Smooth muscle cell (in vitro differentiated cells): Measurements from ENCODE around the gene CLCN4. TPM values are rescaled to one million over a fixed set of nuclear protein-coding genes. Genes with fewer than 3 reads are reported as not detected.

Experiments
- DNase-seq: peaks from one replicate; lab custom pipeline; 2025; ENCODE audit not compliant: unreplicated experiment; lab: John Stamatoyannopoulos, UW
- H2AFZ ChIP-seq: fragments of 200-600 bp; sonication (generic); 2 replicates; pipeline ENCODE4 v1.6.0; 2016; ENCODE audit warnings: antibody characterized with exemption, low read depth, mild to moderate bottlenecking
- H3F3A ChIP-seq: fragments of 200-600 bp; sonication (generic); 2 replicates; pipeline ENCODE4 v1.6.0; 2017; ENCODE audit warnings: antibody characterized with exemption, low read depth
- H3K27ac ChIP-seq: fragments of 200-600 bp; sonication (generic); 2 replicates; pipeline ENCODE4 v1.5.1; 2016; ENCODE audit warnings: low read depth, mild to moderate bottlenecking
- H3K27me3 ChIP-seq: fragments of 200-600 bp; sonication (generic); 2 replicates; pipeline ENCODE4 v1.6.1; 2016; ENCODE audit warnings: low read depth, mild to moderate bottlenecking
- H3K36me3 ChIP-seq: fragments of 200-600 bp; sonication (generic); 2 replicates; pipeline ENCODE4 v1.5.1; 2016; ENCODE audit warnings: low read depth
- H3K4me1 ChIP-seq: fragments of 200-600 bp; sonication (generic); 2 replicates; pipeline ENCODE4 v1.5.1; 2016; ENCODE audit warnings: low read depth
- H3K4me2 ChIP-seq: fragments of 200-600 bp; sonication (generic); 2 replicates; pipeline ENCODE4 v1.6.0; 2016; ENCODE audit warnings: mild to moderate bottlenecking
- H3K4me3 ChIP-seq: fragments of 200-600 bp; sonication (generic); 2 replicates; pipeline ENCODE4 v1.5.1; 2016; ENCODE audit warnings: mild to moderate bottlenecking
- H3K79me2 ChIP-seq: fragments of 200-600 bp; sonication (generic); 2 replicates; pipeline ENCODE4 v1.6.0; 2016; ENCODE audit warnings: low read depth, mild to moderate bottlenecking
- H3K9ac ChIP-seq: fragments of 200-600 bp; sonication (generic); 2 replicates; pipeline ENCODE4 v1.6.0; 2016; ENCODE audit warnings: low read depth
- H3K9me3 ChIP-seq: fragments of 200-600 bp; sonication (generic); replicated peaks from 2 replicates; pipeline ENCODE4 v1.5.1; 2016; ENCODE audit warnings: low read depth
- H4K20me1 ChIP-seq: fragments of 200-600 bp; sonication (generic); 2 replicates; pipeline ENCODE4 v1.6.0; 2016; ENCODE audit warnings: low read depth
- WGBS: methylation state at CpG from one replicate; pipeline ENCODE4 v1.1.7; 2016; ENCODE audit warnings: low lambda C conversion rate; 5-methylcytosine and 5-hydroxymethylcytosine counted together
- polyA plus RNA-seq: library from polyadenylated mRNA; unstranded; fragments of >200 nt; fragmentation: Nextera tagmentation; extraction: Ambion mirVana; gene quantifications from 2 replicates; pipeline ENCODE4 v1.2.1, GENCODE V29; 2016
- total RNA-seq: library from RNA; depleted of rRNA; stranded (reverse); fragments of >200 nt; gene quantifications from 2 replicates; pipeline ENCODE4 v1.2.3, GENCODE V29; 2014
- TF ChIP-seq, protein P1 (sequence below): fragments of 200-600 bp; sonication (generic); IDR thresholded peaks from 2 replicates; pipeline ENCODE4 v1.5.1; 2017; ENCODE audit warnings: borderline replicate concordance, mild to moderate bottlenecking, antibody characterized with exemption; ENCODE audit not compliant: insufficient read depth, poor library complexity, severe bottlenecking

CLCN4 gene
- total and polyA plus RNA-seq, 2 experiments from 2014 or later = 2.5 to 3.1 TPM

DNA sequence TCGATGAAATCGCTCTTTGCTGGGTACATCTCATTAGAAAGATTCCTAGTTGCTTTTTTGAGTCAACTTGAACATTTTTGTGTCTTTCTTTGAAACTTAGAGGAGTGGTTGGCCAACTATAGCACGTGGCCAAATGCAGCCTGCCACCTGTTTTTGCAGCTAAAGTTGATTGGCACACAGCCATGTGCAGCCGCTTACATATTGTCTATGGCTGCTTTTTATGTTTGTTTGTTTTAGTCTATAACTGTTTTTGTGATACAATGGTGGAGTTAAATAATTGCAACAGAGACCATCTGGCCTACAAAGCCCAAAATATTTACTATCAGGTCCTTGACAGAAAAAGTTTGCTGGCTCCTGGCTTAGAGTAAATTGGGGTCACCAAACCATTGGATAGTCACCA is 86.3 kb downstream of the CLCN4 start:
- Histone ChIP-seq H3K4me2 (no peak overlapping the region), H3K27me3 (no peaks in the 10 kb centered on the region), H4K20me1 (no peaks in the 10 kb centered on the region), H3K9me3 (no peaks in the 10 kb centered on the region), H2AFZ (no peak overlapping the region), H3F3A (no peaks in the 10 kb centered on the region), H3K36me3 (no peaks in the 10 kb centered on the region), H3K79me2 (no peaks in the 10 kb centered on the region), H3K4me3 (no peak overlapping the region), H3K4me1 (no peaks in the 10 kb centered on the region), H3K27ac (no peak overlapping the region), H3K9ac (no peak overlapping the region)
- TF ChIP-seq, protein P1, sequence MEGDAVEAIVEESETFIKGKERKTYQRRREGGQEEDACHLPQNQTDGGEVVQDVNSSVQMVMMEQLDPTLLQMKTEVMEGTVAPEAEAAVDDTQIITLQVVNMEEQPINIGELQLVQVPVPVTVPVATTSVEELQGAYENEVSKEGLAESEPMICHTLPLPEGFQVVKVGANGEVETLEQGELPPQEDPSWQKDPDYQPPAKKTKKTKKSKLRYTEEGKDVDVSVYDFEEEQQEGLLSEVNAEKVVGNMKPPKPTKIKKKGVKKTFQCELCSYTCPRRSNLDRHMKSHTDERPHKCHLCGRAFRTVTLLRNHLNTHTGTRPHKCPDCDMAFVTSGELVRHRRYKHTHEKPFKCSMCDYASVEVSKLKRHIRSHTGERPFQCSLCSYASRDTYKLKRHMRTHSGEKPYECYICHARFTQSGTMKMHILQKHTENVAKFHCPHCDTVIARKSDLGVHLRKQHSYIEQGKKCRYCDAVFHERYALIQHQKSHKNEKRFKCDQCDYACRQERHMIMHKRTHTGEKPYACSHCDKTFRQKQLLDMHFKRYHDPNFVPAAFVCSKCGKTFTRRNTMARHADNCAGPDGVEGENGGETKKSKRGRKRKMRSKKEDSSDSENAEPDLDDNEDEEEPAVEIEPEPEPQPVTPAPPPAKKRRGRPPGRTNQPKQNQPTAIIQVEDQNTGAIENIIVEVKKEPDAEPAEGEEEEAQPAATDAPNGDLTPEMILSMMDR = no peak
- WGBS = 84% methylated on average over 4 of the region's 4 CpGs
- DNase-seq = no peak

DNA sequence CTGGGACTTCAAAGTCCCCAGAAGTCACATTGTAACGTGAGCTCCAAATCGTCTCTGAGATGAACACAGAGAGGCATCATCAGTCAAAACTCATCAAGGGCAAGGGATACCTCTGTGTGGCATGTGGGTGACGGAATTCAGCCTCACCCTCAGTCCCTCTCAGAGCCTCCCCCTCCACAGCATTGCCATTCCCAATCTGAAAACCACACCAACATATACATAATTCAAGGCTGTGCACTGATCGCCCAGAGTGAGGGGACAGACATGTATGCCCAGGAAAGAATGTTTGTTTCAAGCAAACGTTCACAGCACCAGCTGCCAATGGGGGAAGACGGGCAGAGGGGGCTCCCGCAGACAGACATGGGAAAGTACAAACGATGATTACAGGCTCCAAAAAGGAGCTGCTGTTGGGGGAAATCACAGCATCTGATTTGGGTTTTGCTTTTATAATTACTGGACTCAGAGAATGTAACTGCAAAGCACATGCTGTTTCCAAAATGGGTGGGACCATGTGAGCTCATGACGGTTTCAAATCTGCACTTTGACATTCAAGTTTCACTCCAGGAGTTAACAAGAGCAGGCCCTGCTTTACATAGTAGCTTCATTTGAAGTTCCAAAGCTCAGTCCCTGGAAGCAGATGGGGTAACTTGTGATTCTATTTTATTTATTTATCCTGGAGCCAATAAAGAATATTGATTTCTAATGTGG is 88.3 kb downstream of the CLCN4 start:
- Histone ChIP-seq H3F3A (no peaks in the 10 kb centered on the region), H3K9me3 (no peaks in the 10 kb centered on the region), H3K36me3 (no peaks in the 10 kb centered on the region), H3K27ac (no peak overlapping the region), H3K4me2 (no peak overlapping the region), H3K79me2 (no peaks in the 10 kb centered on the region), H4K20me1 (no peaks in the 10 kb centered on the region), H2AFZ (no peak overlapping the region), H3K4me1 (no peaks in the 10 kb centered on the region), H3K4me3 (no peak overlapping the region), H3K9ac (no peak overlapping the region), H3K27me3 (no peaks in the 10 kb centered on the region)
- TF ChIP-seq, protein P1 = no peak
- DNase-seq = no peak
- 72% methylated on average over 9 of the region's 9 CpGs for WGBS

DNA sequence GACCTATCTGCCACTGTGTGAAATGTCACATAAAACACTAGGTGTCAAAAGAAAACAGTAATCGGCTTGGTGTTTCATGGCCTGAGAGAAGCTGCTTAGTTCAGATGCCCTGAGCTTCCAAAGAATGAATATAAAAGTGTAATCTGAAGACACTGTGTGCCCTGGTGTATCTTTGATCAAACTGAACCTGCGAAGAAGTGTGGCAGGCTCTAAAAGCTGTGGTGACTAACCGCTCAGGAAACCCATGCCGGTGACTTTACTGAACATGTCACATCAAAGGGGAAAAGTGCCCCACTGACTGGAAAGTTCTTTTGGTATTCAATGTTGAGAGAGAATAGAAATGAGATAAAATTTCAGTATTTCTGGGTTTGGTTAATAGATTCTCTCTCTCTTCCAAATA is 89.1 kb downstream of the CLCN4 start:
- no peaks in the 10 kb centered on the region for H3K4me1 ChIP-seq
- H2AFZ ChIP-seq = no peak overlapping the region
- no peaks in the 10 kb centered on the region for H4K20me1 ChIP-seq
- H3K79me2 ChIP-seq = no peaks in the 10 kb centered on the region
- no peak overlapping the region for H3K27ac ChIP-seq
- H3K27me3 ChIP-seq = no peaks in the 10 kb centered on the region
- no peak overlapping the region for H3K4me2 ChIP-seq
- no peaks in the 10 kb centered on the region for H3F3A ChIP-seq
- H3K4me3 ChIP-seq = no peak overlapping the region
- H3K36me3 ChIP-seq = no peaks in the 10 kb centered on the region
- no peak for DNase-seq
- 75% methylated on average over 4 of the region's 4 CpGs for WGBS
- TF ChIP-seq, protein P1 = no peak
- H3K9ac ChIP-seq = no peak overlapping the region
- H3K9me3 ChIP-seq = no peaks in the 10 kb centered on the region

DNA sequence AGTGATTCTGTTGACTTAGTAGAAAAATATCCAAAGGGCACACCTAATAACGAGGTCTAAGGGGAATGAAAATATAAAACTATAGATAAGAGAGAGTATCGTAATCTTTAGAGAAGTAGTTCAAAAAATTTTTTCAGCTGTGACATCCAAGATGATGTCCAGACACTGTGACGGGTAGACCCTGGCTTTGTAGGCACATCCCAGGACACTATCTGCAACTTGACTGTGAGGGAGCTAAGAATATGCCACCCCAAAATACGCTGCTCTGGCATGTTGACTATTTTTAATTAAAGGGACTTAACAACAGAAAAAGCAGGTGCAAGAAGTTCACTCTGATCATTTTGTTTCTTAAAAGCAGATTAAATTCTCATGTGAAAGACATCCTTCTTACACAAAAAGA is 89.5 kb downstream of the CLCN4 start:
- WGBS = 63% methylated on average over 4 of the region's 4 CpGs
- Histone ChIP-seq H3K36me3 (no peaks in the 10 kb centered on the region), H3K27ac (no peak overlapping the region), H2AFZ (no peak overlapping the region), H3K27me3 (no peaks in the 10 kb centered on the region), H3K4me2 (no peak overlapping the region), H3K79me2 (no peaks in the 10 kb centered on the region), H3K4me3 (no peak overlapping the region), H4K20me1 (no peaks in the 10 kb centered on the region), H3F3A (no peaks in the 10 kb centered on the region), H3K9ac (no peak overlapping the region), H3K4me1 (no peaks in the 10 kb centered on the region), H3K9me3 (no peaks in the 10 kb centered on the region)
- no peak for DNase-seq
- TF ChIP-seq, protein P1 = no peak
